K562 (cell line): Measurements from ENCODE around the gene NF1. TPM values are rescaled to one million over a fixed set of nuclear protein-coding genes. Genes with fewer than 3 reads are reported as not detected.

Experiments
- CHCHD3 ChIP-seq: fragments of 250-450 bp; sonication (Bioruptor Pico); IDR thresholded peaks from 2 replicates; pipeline ENCODE4 v2.1.2; 2022; ENCODE audit warnings: mild to moderate bottlenecking
- JUNB ChIP-seq: fragments of 450-650 bp; formaldehyde crosslinking; conservative IDR thresholded peaks from 2 replicates; pipeline ENCODE4 v1.4.0; 2020; ENCODE audit warnings: mild to moderate bottlenecking
- KDM1A ChIP-seq, 2 experiments: fragments of 450-650 bp; IDR thresholded peaks; 2 replicates each; pipeline ENCODE4 v1.6.1; 2016; ENCODE audit warnings: mild to moderate bottlenecking in 2 of 2
- KDM4B ChIP-seq, 2 experiments: fragments of 450-650 bp in 1 of 2; sonication (generic) in 1 of 2; IDR thresholded peaks; 2 replicates each; pipeline ENCODE4 v1.6.1; 2016 to 2017; ENCODE audit warnings: borderline replicate concordance in 2 of 2, antibody characterized with exemption in 1 of 2, low read depth in 1 of 2, mild to moderate bottlenecking in 1 of 2
- NFYB ChIP-seq: IDR thresholded peaks from 2 replicates; pipeline ENCODE4 v1.6.1; 2011; ENCODE audit warnings: mild to moderate bottlenecking, moderate library complexity; ENCODE audit not compliant: insufficient read length; ENCODE audit errors: extremely low read depth
- PHB ChIP-seq: fragments of 250-450 bp; sonication (Bioruptor Pico); IDR thresholded peaks from 2 replicates; pipeline ENCODE4 v1.5.0; 2021
- RCOR1 ChIP-seq, 2 experiments: IDR thresholded peaks; 2 replicates each; pipeline ENCODE4 v1.6.1; 2012; ENCODE audit warnings: low read depth in 2 of 2, low read length in 2 of 2, borderline replicate concordance in 1 of 2, improper control_type of control experiment in 1 of 2
- STAT5A ChIP-seq: IDR thresholded peaks from 2 replicates; pipeline ENCODE4 v1.6.1; 2012; ENCODE audit warnings: low read length, inconsistent platforms, borderline replicate concordance
- TEAD1 ChIP-seq, 2 experiments: fragments of 450-650 bp in 1 of 2; sonication (generic) in 1 of 2; formaldehyde crosslinking; IDR thresholded peaks; 2 replicates each; pipeline versions ENCODE4 v1.4.0 to v1.8.0; 2020 to 2022; ENCODE audit warnings: mild to moderate bottlenecking in 2 of 2, missing genetic modification reagents in 1 of 2
- TGIF2 ChIP-seq: sonication (generic); formaldehyde crosslinking; IDR thresholded peaks from 2 replicates; pipeline ENCODE4 v1.8.1; 2022; ENCODE audit warnings: mild to moderate bottlenecking, missing genetic modification reagents, moderate library complexity
- ZNF561 ChIP-seq: fragments of 450-650 bp; formaldehyde crosslinking; conservative IDR thresholded peaks from 2 replicates; pipeline ENCODE4 v1.4.0; 2020; ENCODE audit warnings: mild to moderate bottlenecking, moderate library complexity
- ZNF583 ChIP-seq: fragments of 250-450 bp; sonication (Bioruptor Pico); IDR thresholded peaks from 2 replicates; pipeline ENCODE4 v1.4.0; 2020
- ZNF592 ChIP-seq: fragments of 450-650 bp; IDR thresholded peaks from 2 replicates; pipeline ENCODE4 v1.6.1; 2017; ENCODE audit warnings: antibody characterized with exemption, mild to moderate bottlenecking
- ZNF696 ChIP-seq: fragments of 250-450 bp; sonication (Bioruptor Pico); conservative IDR thresholded peaks from 2 replicates; pipeline ENCODE4 v1.4.0; 2020; ENCODE audit warnings: mild to moderate bottlenecking, moderate library complexity
- ZNF77 ChIP-seq: fragments of 250-450 bp; sonication (Bioruptor Pico); IDR thresholded peaks from 2 replicates; pipeline ENCODE4 v1.5.0; 2020
- polyA plus RNA-seq, 8 experiments: library from polyadenylated mRNA; depleted of rRNA in 4 of 8; stranded (reverse) in 5 of 8; unstranded in 3 of 8; fragments of >200 nt; fragmentation: Nextera tagmentation in 2 of 8; fragmentation: Illumina TruSeq in 1 of 8; extraction: Ambion mirVana in 2 of 8; extraction: Trizol in 1 of 8; gene quantifications; 2 replicates each; pipeline versions ENCODE4 v1.2.1 to v1.2.3, GENCODE V29; 2011 to 2014; ENCODE audit warnings: inconsistent platforms in 1 of 8, missing spikeins in 1 of 8
- total RNA-seq, 7 experiments: library from RNA; depleted of rRNA in 6 of 7; stranded (reverse); fragments of >200 nt in 6 of 7; fragmentation: Illumina TruSeq in 2 of 7; extraction: Trizol in 2 of 7; gene quantifications; 2 replicates each; pipeline versions ENCODE4 v1.2.1 to v1.2.3, GENCODE V29; 2011 to 2021; ENCODE audit warnings: low replicate concordance in 1 of 7
- TF ChIP-seq, protein P1 (sequence below), 2 experiments: fragments of 450-650 bp; formaldehyde crosslinking in 1 of 2; IDR thresholded peaks; 2 replicates each; pipeline versions ENCODE4 v1.4.0 to v1.6.1; 2014 to 2020; ENCODE audit warnings: mild to moderate bottlenecking in 2 of 2, borderline replicate concordance in 1 of 2, low read depth in 1 of 2

The NF1 gene
- total and polyA plus RNA-seq, 9 of the 15 experiments (the other 6 are each of a cell fraction or from before 2014, with no cell fraction given), result 3.4 to 41.9 (median 24.3) TPM

DNA sequence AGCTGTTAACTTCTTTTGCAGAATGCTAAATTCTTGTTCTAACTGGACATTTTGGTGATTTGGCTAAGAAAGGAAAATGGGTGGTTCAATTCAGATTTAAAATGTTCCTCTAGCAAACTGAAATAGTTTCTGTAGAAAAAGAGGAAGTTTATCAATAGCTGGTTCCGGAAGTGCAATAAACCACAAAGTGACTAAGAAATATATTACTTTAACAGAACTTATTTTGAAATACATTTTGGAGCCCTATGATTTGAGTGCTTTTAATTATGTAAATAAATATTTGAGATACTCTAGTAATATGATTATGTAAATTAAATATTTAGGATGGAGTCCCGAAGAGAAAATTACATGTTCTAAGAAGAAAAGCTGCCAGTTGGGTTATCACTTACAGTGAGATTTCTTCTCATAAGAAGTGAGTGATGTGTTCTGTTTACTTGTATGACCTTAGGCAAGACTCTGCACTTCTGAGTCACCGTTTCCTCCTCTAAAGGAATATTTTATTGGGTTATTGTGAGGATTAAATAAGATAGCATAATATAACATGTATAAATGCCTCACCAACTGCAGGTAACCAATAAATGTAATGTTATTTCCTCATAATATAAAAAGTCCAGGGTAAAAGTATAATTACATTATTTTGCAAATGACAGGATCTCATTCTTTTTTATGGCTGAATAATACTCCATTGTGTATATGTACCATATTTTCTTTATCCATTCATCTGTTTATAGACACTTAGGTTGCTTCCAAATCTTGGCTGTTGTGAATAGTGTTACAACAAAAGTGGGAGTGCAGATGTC, 219.4 kb downstream of the NF1 start, which contains the start of gene EVI2B (continued):
- TF ChIP-seq ZNF592 (peak; percentile 35; the same call in 1 of the 2 replicates), ZNF583 (CRISPR knock-in tag) (no peak), TEAD1 (CRISPR knock-in tag; IDR thresholded peaks at IDR 0.05) (no peak), ZNF561 (no peak), ZNF696 (CRISPR knock-in tag) (no peak), KDM1A (IDR thresholded peaks at IDR 0.05) (no peak), KDM4B (IDR thresholded peaks at IDR 0.05; ENCODE audit: borderline replicate concordance in 2 of 2, low read depth in 1 of 2) (no peak), STAT5A (no peak), PHB (CRISPR knock-in tag) (no peak), NFYB (no peak), RCOR1 (IDR thresholded peaks at IDR 0.05; ENCODE audit: borderline replicate concordance in 1 of 2, low read depth in 2 of 2, low read length in 2 of 2) (0 out of 4 replicates have a peak, but pooled peaks of 1 of the 2 experiments have one; percentile 5), CHCHD3 (CRISPR knock-in tag) (no peak), JUNB (CRISPR knock-in tag) (no peak), TGIF2 (CRISPR knock-in tag) (no peak), ZNF77 (CRISPR knock-in tag) (no peak)
- TF ChIP-seq, protein P1, sequence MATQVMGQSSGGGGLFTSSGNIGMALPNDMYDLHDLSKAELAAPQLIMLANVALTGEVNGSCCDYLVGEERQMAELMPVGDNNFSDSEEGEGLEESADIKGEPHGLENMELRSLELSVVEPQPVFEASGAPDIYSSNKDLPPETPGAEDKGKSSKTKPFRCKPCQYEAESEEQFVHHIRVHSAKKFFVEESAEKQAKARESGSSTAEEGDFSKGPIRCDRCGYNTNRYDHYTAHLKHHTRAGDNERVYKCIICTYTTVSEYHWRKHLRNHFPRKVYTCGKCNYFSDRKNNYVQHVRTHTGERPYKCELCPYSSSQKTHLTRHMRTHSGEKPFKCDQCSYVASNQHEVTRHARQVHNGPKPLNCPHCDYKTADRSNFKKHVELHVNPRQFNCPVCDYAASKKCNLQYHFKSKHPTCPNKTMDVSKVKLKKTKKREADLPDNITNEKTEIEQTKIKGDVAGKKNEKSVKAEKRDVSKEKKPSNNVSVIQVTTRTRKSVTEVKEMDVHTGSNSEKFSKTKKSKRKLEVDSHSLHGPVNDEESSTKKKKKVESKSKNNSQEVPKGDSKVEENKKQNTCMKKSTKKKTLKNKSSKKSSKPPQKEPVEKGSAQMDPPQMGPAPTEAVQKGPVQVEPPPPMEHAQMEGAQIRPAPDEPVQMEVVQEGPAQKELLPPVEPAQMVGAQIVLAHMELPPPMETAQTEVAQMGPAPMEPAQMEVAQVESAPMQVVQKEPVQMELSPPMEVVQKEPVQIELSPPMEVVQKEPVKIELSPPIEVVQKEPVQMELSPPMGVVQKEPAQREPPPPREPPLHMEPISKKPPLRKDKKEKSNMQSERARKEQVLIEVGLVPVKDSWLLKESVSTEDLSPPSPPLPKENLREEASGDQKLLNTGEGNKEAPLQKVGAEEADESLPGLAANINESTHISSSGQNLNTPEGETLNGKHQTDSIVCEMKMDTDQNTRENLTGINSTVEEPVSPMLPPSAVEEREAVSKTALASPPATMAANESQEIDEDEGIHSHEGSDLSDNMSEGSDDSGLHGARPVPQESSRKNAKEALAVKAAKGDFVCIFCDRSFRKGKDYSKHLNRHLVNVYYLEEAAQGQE (IDR thresholded peaks at IDR 0.05; ENCODE audit: borderline replicate concordance), result no peak
- TF ChIP-seq, protein P1 (CRISPR knock-in tag; IDR thresholded peaks at IDR 0.05; ENCODE audit: low read depth), result no peak
